ENCODE data around the gene PCDH15. TPM values are rescaled to one million over a fixed set of nuclear protein-coding genes. Genes with fewer than 3 reads are reported as not detected.

Gene PCDH15
- total RNA-seq, 4 donors from 2014 or later, result not detected

- no peak overlapping the region for H3K27ac ChIP-seq
- H3K36me3 ChIP-seq, result no peaks in the 10 kb centered on the region
- no peak for DNase-seq
- ATAC-seq, result no peak
- no peak overlapping the region for H3K4me3 ChIP-seq
- in situ Hi-C loops (cut with MboI; ENCODE audit: low sequenced_read_pairs in 4 of 4), result no loop called here
- intact Hi-C loops (cut with DNase I; ENCODE audit: low total_unique reads), result no loop called here
- H3K27me3 ChIP-seq, result no peaks in the 10 kb centered on the region
- no peaks in the 10 kb centered on the region for H3K9me3 ChIP-seq
- H3K4me1 ChIP-seq, result no peaks in the 10 kb centered on the region
- TF ChIP-seq POLR2A (IDR thresholded peaks at IDR 0.05), result no peak
- no peak for TF ChIP-seq CTCF (IDR thresholded peaks at IDR 0.05 in 4 of 5, conservative IDR thresholded peaks at IDR 0.05 in 1 of 5)
These were observed 810.2 kb downstream of the PCDH15 start for GRCh38 chr10:53990799-53991238.

- in situ Hi-C loops (cut with MboI; ENCODE audit: low sequenced_read_pairs in 4 of 4) (no loop called here), intact Hi-C loops (cut with DNase I; ENCODE audit: low total_unique reads) (no loop called here)
- Histone ChIP-seq H3K36me3 (no peaks in the 10 kb centered on the region), H3K9me3 (no peaks in the 10 kb centered on the region), H3K27ac (no peak overlapping the region), H3K4me3 (no peak overlapping the region), H3K4me1 (no peaks in the 10 kb centered on the region), H3K27me3 (no peaks in the 10 kb centered on the region)
- DNase-seq (no peak), ATAC-seq (no peak)
- TF ChIP-seq CTCF (IDR thresholded peaks at IDR 0.05 in 4 of 5, conservative IDR thresholded peaks at IDR 0.05 in 1 of 5) (no peak), POLR2A (IDR thresholded peaks at IDR 0.05) (no peak)
These were observed 817.6 kb downstream of the PCDH15 start for GRCh38 chr10:53983431-53983830.

- in situ Hi-C loops (cut with MboI; ENCODE audit: low sequenced_read_pairs in 4 of 4) (no loop called here), intact Hi-C loops (cut with DNase I; ENCODE audit: low total_unique reads) (no loop called here)
- Histone ChIP-seq H3K27me3 (no peaks in the 10 kb centered on the region), H3K36me3 (no peaks in the 10 kb centered on the region), H3K9me3 (no peaks in the 10 kb centered on the region), H3K27ac (no peak overlapping the region), H3K4me1 (no peaks in the 10 kb centered on the region), H3K4me3 (no peak overlapping the region)
- ATAC-seq, result no peak
- DNase-seq, result no peak
- no peak for TF ChIP-seq CTCF (IDR thresholded peaks at IDR 0.05 in 4 of 5, conservative IDR thresholded peaks at IDR 0.05 in 1 of 5)
- no peak for TF ChIP-seq POLR2A (IDR thresholded peaks at IDR 0.05)
These were observed 820.8 kb downstream of the PCDH15 start for GRCh38 chr10:53980210-53980609.

- no peaks in the 10 kb centered on the region for H3K9me3 ChIP-seq
- no peak for TF ChIP-seq CTCF (IDR thresholded peaks at IDR 0.05 in 4 of 5, conservative IDR thresholded peaks at IDR 0.05 in 1 of 5)
- no peak for TF ChIP-seq POLR2A (IDR thresholded peaks at IDR 0.05)
- no peaks in the 10 kb centered on the region for H3K4me1 ChIP-seq
- no peak for DNase-seq
- intact Hi-C loops (cut with DNase I; ENCODE audit: low total_unique reads), result no loop called here
- H3K4me3 ChIP-seq, result no peak overlapping the region
- no peaks in the 10 kb centered on the region for H3K36me3 ChIP-seq
- no peaks in the 10 kb centered on the region for H3K27me3 ChIP-seq
- no peak for ATAC-seq
- in situ Hi-C loops (cut with MboI; ENCODE audit: low sequenced_read_pairs in 4 of 4), result no loop called here
- H3K27ac ChIP-seq, result no peak overlapping the region
These were observed 822.7 kb downstream of the PCDH15 start for GRCh38 chr10:53978301-53978700.

- ATAC-seq (no peak), DNase-seq (no peak)
- Histone ChIP-seq H3K27ac (no peak overlapping the region), H3K4me3 (no peak overlapping the region), H3K36me3 (no peaks in the 10 kb centered on the region), H3K9me3 (no peaks in the 10 kb centered on the region), H3K4me1 (no peaks in the 10 kb centered on the region), H3K27me3 (no peaks in the 10 kb centered on the region)
- intact Hi-C loops (cut with DNase I; ENCODE audit: low total_unique reads) (no loop called here), in situ Hi-C loops (cut with MboI; ENCODE audit: low sequenced_read_pairs in 4 of 4) (no loop called here)
- TF ChIP-seq CTCF (IDR thresholded peaks at IDR 0.05 in 4 of 5, conservative IDR thresholded peaks at IDR 0.05 in 1 of 5), result no peak
- TF ChIP-seq POLR2A (IDR thresholded peaks at IDR 0.05), result no peak
These were observed 823.8 kb downstream of the PCDH15 start for GRCh38 chr10:53977267-53977666.
